NOMO-1 (cell line): ENCODE results near the gene RAB30.

Experiments
- DNase-seq, 2 experiments: peaks; one replicate each; lab custom pipeline; 2025; ENCODE audit not compliant: unreplicated experiment in 2 of 2; lab: John Stamatoyannopoulos, UW

Gene RAB30

GRCh38 chr11:83070731-83071566 lies 748 bp downstream of the RAB30 start:
- DNase-seq, result no peak

DNA sequence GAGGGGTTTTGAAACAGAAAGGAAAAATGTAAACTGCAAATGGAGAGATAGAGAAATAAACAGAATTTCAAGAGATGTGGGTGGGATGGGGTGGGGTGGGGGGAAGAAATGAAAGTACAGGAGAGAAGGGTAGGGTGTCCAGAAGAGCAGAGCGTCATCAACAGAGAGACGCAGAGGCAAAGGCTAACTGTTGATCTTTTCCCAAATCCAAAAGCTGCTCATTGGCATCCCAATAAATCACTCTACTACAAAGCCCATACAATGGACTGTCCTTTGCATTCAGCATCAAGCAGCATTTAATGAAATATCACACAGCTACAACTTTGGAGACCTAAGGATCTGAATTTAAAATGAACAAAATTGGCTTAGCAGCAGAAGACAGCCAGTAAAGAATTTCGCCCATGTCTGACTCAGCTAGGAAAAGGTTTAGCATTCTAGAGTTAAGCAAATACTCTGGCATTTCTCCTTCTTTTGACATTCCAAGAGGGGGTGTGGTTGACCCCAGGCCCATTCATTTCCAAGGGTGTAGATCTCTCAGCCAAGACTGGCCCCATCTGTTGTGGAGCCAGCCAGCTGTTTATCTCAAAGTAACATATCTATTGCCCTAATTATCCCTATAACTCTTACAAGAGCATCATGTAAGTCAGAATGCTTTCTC lies 1.5 kb downstream of the RAB30 start:
- DNase-seq, result no peak

DNA sequence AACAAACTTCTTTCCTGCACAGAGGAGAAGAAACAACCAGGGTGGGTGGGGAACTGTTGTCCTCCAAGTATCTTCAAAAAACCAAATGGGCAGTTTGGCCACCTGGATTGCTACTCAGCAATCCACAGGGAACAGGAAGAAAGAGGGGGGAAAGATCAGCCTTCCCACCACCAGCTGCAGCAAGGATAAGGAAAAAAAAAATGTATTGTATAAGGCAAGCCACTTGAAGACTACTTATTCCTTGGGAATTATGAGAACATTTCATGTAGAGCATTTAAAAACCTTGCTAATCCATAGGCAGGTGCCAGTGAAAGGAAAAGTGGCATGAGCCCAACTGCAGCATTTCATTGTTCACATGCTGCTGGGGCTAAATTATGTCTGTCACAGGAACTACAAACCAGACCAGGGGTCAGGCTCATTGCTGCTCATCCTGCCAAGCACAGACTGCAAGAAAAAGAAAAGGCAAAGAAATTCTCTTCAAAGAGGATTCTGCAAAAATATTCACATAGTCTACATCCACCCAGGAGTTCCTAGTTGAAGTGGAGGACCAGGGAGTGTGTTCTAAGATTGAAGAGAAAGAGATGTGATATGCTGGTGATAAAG lies 2.2 kb downstream of the RAB30 start:
- no peak for DNase-seq

DNA sequence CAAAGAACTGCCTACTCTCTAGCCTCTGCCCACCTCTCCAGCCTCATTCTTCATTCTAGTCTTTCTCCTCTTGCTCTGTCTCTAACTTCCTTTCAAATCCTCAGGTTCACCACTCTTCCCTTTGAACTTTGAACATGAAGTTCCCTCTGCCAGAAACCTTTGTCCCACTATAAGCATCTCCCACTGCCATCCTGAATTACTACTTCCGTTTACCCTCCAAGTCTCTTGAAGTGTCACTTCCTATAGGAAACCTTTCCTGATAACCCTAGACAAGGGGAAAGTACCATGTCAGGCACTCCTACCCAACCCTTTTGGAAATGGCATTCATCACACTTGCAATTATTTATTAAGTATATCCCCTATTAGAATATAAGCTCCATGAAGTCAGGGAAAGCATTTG lies 3.1 kb downstream of the RAB30 start:
- DNase-seq, result no peak

GRCh38 chr11:83064011-83064410 lies 7.7 kb downstream of the RAB30 start:
- DNase-seq, result no peak

DNA sequence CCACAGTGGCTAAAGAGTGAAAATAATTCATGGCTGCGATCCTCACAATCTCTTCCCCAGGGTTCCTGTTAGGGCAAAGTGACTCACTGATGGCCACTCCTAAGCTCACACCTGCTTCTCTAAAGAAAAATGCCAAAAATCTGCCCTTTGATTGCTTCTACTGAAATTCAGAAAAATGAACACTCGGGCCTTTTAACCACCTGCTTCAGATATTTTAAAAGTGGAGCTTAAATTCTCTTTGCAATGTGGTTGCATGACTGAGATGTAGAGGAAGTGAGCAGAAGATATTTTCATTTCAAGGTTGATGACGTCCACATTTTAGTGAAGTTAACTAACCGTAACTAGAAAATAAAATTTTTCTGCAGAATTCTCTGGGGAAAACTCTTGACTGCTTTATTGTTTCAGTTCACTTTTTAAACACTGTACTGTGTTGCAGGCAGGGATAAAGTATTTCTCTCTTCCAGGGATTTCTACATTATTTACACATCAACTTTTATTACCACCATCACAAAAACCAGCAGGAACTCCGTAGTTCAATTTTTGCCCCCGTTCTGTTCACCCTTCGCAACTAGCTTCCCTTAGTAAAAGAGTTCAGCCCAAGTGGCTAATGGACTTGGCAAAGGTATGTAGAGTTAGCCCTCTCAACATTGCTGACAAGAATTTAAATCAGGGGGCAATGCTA lies 8.5 kb downstream of the RAB30 start:
- DNase-seq, result peak in 1 of 2 experiments; percentile 67

DNA sequence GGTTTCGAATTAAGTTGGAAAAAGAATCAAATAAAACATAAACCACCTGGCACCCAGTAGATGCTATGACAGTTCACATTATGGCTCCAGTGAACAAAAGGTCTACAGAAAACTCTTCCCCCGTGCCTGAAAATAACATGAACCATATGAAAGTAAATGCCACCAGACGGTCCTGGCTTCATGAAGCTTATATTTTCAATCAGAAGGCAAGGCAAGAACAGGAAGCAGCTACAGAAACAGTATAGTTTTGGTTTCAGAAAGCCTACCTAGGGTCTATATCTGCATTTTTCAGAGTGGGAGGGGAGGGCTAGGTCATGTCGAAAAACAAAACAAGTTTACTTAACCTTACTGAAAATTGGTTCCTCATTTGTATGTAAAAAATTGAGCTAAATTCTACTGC lies 9.8 kb downstream of the RAB30 start:
- DNase-seq, result peak; percentile 36 to 38

- DNase-seq, result no peak
Measured at GRCh38 chr11:83060965-83061364, 10.7 kb downstream of the RAB30 start.

GRCh38 chr11:83057721-83058120 lies 14.0 kb downstream of the RAB30 start:
- no peak for DNase-seq

- DNase-seq, result no peak
Measured at GRCh38 chr11:83056611-83057010, 15.1 kb downstream of the RAB30 start.

DNA sequence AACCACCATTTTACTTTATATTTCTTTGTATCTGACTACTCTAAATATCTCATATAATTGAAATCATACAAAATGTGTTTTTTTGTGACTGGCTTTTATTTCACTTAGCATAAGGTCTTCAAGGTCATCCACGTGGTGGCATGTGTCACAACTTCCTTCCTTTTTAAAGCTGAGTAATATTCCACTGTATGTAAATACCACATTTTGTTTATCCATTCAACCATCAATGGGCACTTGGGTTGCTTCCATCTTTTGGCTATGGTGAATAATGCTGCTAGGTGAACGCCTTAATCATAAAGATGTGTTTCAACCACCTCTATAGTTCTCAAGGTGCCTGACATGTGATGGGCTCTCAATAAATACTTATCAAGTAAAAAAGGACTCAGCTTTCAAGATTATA lies 15.5 kb downstream of the RAB30 start:
- DNase-seq, result no peak

- no peak for DNase-seq
Measured at GRCh38 chr11:83054904-83055380, 16.8 kb downstream of the RAB30 start.

- DNase-seq, result no peak
Measured at GRCh38 chr11:83054001-83054400, 17.7 kb downstream of the RAB30 start.

- no peak for DNase-seq
Measured at GRCh38 chr11:83051760-83052671, 19.7 kb downstream of the RAB30 start.

GRCh38 chr11:83047515-83048225 lies 24.0 kb downstream of the RAB30 start:
- peak in 1 of 2 experiments; percentile 11 for DNase-seq

DNA sequence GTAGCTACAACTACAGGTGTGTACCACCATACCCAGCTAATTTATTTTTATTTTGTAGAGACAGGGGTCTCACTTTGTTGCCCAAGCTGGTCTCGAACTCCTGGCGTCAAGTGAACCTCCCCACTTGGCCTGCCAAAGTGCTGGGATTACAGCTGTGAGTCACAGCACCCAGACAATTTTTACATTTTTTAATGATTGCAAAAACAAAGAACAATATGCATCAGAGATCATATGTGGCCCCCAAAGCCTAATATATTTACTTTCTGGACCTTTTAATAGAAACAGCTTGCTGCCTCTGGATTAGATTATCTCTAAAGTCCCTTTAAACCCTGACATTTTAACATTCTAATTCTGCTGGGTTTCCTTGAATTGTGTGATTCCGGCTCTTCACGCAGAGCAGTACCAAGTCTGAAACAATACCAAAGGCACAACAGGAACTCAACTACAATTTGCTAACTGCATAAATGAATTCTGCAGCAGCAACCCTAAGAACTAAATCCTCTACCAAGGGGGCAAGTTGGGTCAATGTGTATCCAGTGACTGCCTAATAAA lies 25.0 kb downstream of the RAB30 start:
- no peak for DNase-seq

GRCh38 chr11:83044958-83045712 lies 26.6 kb downstream of the RAB30 start:
- no peak for DNase-seq

DNA sequence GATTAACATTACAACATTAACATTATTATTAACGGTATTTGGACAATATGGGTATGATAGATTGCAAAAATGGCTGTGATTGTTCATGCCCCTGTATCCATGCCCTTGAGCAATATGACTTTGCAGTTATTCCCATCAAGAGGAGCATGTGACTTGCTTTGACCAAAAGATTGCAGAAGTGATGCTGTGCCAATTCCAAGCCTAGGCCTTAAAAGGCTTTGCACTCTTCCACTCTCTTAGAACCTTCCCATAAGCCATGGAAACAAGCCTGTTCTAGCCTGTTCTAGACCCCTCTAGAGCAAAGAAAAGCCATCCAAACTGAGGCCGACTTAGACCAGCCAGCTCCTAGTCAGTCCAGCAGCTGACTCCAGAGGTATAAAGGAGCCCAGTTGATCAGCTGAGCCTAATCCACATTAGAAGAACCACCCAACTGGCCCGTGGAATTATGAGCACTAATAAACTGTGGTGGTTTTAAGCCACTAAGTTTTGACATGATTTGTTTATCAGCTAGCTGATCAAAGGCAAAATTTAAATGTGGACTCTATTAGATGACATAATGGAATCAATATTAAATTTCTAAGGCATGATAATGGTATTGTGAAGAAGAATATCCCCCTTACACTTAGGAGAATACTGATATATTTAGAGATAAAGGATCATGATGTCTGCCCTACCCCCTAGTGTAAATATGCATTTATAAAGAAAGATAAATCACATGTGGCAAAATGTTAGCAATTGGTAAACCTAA lies 28.6 kb downstream of the RAB30 start:
- no peak for DNase-seq
